Body of pancreas (tissue), 4 donors: ENCODE measurements around the gene SYNPO2. TPM values are rescaled to one million over a fixed set of nuclear protein-coding genes. Genes with fewer than 3 reads are reported as not detected.
A peak's percentile ranks its signal among the peaks of the same experiment; 100 is the strongest.

Source experiments
- ATAC-seq: fragments of 150-250 bp; one replicate; pipeline ENCODE4 v1.9.1; 2016
- DNase-seq, 4 donors: peaks; one replicate each; pipeline ENCODE4 v3.0.0-alpha.2; 2019
- H3K27ac ChIP-seq, 4 donors: fragments of 200-600 bp; sonication (generic); 1 replicate in 3 of 4; 2 replicates in 1 of 4; pipeline versions ENCODE4 v1.5.1 to v1.6.1; 2016 to 2019; ENCODE audit warnings: mild to moderate bottlenecking in 1 of 4, mixed read lengths in 1 of 4, moderate library complexity in 1 of 4
- H3K27me3 ChIP-seq, 2 donors: fragments of 200-600 bp; sonication (generic); one replicate each; pipeline ENCODE4 v1.6.0; 2016; ENCODE audit warnings: mild to moderate bottlenecking in 1 of 2
- H3K36me3 ChIP-seq, 2 donors: fragments of 200-600 bp; sonication (generic); replicated peaks in 1 of 2; 2 replicates each; pipeline ENCODE4 v1.5.1; 2016; ENCODE audit warnings: low read depth in 2 of 2; ENCODE audit not compliant: insufficient read depth in 1 of 2
- H3K4me1 ChIP-seq: fragments of 200-600 bp; sonication (generic); one replicate; pipeline ENCODE4 v1.6.0; 2016
- H3K4me3 ChIP-seq, 2 donors: fragments of 200-600 bp; sonication (generic); 1 replicate in 1 of 2; 2 replicates in 1 of 2; pipeline ENCODE4 v1.5.1; 2016 to 2019
- H3K9me3 ChIP-seq, 3 donors: fragments of 200-600 bp; sonication (generic); 1 replicate in 2 of 3; 2 replicates in 1 of 3; pipeline ENCODE4 v1.5.1; 2016
- CTCF ChIP-seq, 7 experiments: fragments of 450-650 bp in 4 of 7; fragments of 200-600 bp in 3 of 7; sonication (generic) in 3 of 7; IDR thresholded peaks; one replicate each; pipeline ENCODE4 v1.5.1; 2016 to 2019; ENCODE audit warnings: antibody characterized with exemption in 7 of 7
- POLR2A ChIP-seq, 3 donors: fragments of 450-650 bp; IDR thresholded peaks; one replicate each; pipeline ENCODE4 v1.6.1; 2016; ENCODE audit warnings: antibody characterized with exemption in 3 of 3, mild to moderate bottlenecking in 2 of 3
- WGBS, 2 donors: methylation state at CpG; one replicate each; pipeline ENCODE4 v1.1.5; 2017; 5-methylcytosine and 5-hydroxymethylcytosine counted together
- intact Hi-C: fragments of 100-400 bp; cut with DNase I; formaldehyde crosslinking; loops from one replicate; pipeline ENCODE4 v1.15.1; 2023
- total RNA-seq, 2 donors: library from RNA; depleted of rRNA; stranded (reverse); fragments of >200 nt; gene quantifications; one replicate each; pipeline ENCODE4 v1.1.0, GENCODE V29; 2016

Gene SYNPO2
- total RNA-seq, 2 donors from 2014 or later, result 7.6 to 19.5 TPM

DNA sequence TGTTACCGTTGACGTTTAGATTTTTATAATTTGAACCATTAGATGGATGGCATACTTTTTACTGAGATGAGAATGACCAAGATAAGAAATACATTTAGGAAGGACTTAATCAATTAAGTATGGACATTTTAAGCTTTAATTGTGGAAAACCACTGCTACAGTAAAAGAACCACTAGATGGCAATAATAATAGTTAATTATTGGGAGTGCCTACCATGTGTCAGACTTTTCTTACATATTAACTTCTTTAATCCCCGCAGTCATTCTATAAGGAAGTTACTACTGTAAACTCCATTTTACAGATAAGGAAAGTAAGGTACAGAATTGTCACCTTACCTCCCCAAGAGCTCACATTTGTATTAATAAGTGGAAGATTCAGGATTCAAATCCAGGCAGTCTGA is 198.5 kb downstream of the SYNPO2 start:
- DNase-seq (no peak), ATAC-seq (peak; percentile 59)
- Histone ChIP-seq H3K27me3 (no peaks in the 10 kb centered on the region), H3K36me3 (no peaks in the 10 kb centered on the region), H3K4me1 (no peaks in the 10 kb centered on the region), H3K4me3 (no peak overlapping the region), H3K27ac (no peak overlapping the region), H3K9me3 (no peaks in the 10 kb centered on the region)
- intact Hi-C loops, result no loop called here
- TF ChIP-seq CTCF (IDR thresholded peaks at IDR 0.05) (peak; percentile 15 to 61 (median 52)), POLR2A (IDR thresholded peaks at IDR 0.05) (no peak)
- WGBS, 2 donors, result 20 to 37% methylated on average over 3 of the region's 3 CpGs

DNA sequence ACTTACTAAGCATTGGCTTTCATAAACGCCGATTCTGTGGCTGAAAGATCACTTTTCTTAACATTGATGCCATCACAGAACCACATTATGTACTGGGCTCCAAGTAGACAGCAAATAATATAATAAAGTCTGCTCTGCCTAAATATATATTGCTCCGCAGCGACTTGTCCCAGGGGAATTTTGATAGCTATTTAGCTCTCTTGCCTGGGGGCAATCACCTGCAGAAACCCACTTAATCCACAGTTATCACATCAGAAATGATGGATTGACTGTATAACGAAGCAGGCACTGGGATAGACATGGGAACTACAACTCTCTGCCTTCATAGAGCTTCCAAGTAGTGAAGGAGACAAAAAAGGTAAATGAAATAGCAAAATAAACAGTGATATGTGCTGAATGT is 199.0 kb downstream of the SYNPO2 start:
- Histone ChIP-seq H3K4me3 (no peak overlapping the region), H3K36me3 (no peaks in the 10 kb centered on the region), H3K27ac (no peak overlapping the region), H3K4me1 (no peaks in the 10 kb centered on the region), H3K9me3 (no peaks in the 10 kb centered on the region), H3K27me3 (no peaks in the 10 kb centered on the region)
- intact Hi-C loops, result no loop called here
- DNase-seq (no peak), ATAC-seq (no peak)
- 67 to 86% methylated on average over 5 of the region's 5 CpGs for WGBS, 2 donors
- TF ChIP-seq POLR2A (IDR thresholded peaks at IDR 0.05), result no peak
- no peak for TF ChIP-seq CTCF (IDR thresholded peaks at IDR 0.05)

DNA sequence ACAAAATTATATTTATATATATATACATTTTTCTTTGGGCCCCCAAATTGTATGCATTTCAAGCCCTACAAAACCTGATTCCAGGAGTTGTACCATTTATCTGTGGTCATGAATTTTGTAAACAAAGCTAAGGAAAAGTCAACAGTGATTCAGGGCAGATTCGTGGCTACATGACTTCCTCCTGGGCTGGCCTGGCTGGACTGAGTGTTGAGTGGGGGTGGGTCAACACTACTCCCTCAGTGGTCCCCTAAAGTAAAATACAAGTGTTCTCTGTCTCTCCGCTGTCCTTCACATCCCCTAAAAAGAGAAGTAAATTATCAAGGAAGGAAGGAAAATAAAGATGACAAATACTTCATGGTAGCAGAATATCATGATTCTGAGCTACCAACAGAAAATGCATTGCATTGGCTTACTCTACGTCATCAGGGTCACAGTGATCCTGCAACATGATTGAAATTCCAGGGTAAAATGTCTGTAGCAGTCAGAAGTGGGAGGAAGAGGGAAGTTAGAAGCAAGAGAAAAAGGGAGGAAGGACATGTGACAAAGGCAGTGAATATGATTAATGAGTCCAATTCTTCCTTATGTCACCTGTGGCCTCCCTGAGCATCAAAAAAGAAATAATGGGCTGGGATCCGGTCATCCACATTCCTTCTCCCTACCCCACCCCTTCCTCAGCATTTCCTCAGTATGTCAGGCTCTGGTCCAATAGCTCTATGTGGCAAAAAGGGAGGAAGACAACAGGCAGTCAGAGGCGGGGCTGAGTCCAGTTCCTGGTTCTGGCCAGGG is 204.6 kb downstream of the SYNPO2 start:
- no peaks in the 10 kb centered on the region for H3K27me3 ChIP-seq
- no peaks in the 10 kb centered on the region for H3K4me1 ChIP-seq
- H3K4me3 ChIP-seq, result no peak overlapping the region
- ATAC-seq (no peak), DNase-seq (no peak)
- 68 to 69% methylated on average over 5 of the region's 5 CpGs for WGBS, 2 donors
- no peaks in the 10 kb centered on the region for H3K9me3 ChIP-seq
- no peak overlapping the region for H3K27ac ChIP-seq
- H3K36me3 ChIP-seq, result no peaks in the 10 kb centered on the region
- TF ChIP-seq CTCF (IDR thresholded peaks at IDR 0.05) (no peak), POLR2A (IDR thresholded peaks at IDR 0.05) (no peak)
- intact Hi-C loops, result no loop called here

- Histone ChIP-seq H3K4me1 (no peaks in the 10 kb centered on the region), H3K27ac (no peak overlapping the region), H3K36me3 (no peaks in the 10 kb centered on the region), H3K27me3 (no peaks in the 10 kb centered on the region), H3K9me3 (no peaks in the 10 kb centered on the region), H3K4me3 (no peak overlapping the region)
- TF ChIP-seq POLR2A (IDR thresholded peaks at IDR 0.05) (no peak), CTCF (IDR thresholded peaks at IDR 0.05) (no peak)
- ATAC-seq (no peak), DNase-seq (no peak)
- intact Hi-C loops, result no loop called here
- WGBS, 2 donors, result 91 to 93% methylated on average over 2 of the region's 2 CpGs
Observed at GRCh38 chr4:119097282-119097900, 208.7 kb downstream of the SYNPO2 start.
